Stimulated activated CD4-positive, alpha-beta T cell treated with anti-CD3 and anti-CD28 coated beads, Interleukin-12 subunit alpha, Interleukin-12 subunit beta, amount 100 ng/mL, for 48 hours (primary cell): ENCODE data around the gene PFKP.

Experiments
- DNase-seq, 3 donors: peaks; one replicate each; pipeline ENCODE4 v3.0.0-alpha.2; 2020; ENCODE audit warnings: low read depth in 2 of 3, low spot score in 1 of 3

Gene PFKP

DNA sequence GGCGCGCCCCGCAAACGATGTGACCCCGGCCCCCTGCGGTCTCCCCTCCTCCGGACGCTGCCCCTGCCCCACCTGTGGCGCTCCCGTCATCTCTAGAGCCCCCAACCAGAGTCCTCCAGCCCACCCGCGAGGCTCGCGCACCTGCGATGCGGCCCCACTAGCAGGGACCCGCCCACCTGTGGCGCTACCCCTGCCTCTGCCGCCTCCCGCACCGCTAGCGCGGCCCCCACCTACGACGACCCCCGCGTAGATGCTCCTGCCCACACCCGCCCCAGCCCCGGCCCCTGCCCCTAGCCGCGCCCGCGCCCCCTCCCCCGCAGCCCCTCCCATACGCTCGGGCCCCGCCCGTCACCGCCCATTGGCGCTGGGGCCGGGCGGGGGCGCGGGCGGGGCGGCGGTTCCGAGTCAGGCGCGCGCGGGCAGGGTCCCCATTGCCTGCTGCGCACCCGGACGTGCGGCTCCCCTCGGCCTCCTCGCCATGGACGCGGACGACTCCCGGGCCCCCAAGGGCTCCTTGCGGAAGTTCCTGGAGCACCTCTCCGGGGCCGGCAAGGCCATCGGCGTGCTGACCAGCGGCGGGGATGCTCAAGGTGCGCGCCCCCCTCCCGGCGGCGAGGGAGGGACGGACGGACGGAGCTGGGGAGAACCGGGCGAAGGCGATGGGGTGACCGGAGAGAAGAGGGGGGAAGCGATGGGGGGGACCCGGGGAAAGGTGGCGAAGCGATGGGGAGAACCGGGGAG lies at the start of gene PFKP:
Gene PFKP, plus strand, starts transcription at position 431 of the 741 bp plus-strand sequence. Its CDS starts 48 bp downstream, at position 479.
- peak; percentile 23 to 61 (median 50) for DNase-seq

DNA sequence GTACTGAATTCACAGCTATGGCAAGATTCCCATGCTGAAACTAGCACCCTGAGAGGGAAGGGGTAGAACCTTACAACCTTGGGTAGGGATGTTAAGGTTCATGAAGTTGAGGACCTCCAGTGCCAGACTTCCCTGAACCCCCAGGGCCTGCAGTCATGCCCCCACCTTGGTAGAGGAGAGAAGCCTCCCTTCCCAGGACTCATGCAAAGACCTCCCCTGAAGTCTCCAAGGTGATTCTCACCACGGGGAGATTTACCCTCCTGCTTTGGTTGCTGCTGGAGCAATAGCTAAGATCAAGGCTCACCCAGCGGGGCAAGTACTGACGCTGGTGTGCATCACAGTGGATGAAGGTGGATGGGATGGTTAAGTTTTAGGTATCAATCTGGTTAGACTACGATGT lies 49.1 kb upstream of the PFKP start:
- DNase-seq, result no peak

DNA sequence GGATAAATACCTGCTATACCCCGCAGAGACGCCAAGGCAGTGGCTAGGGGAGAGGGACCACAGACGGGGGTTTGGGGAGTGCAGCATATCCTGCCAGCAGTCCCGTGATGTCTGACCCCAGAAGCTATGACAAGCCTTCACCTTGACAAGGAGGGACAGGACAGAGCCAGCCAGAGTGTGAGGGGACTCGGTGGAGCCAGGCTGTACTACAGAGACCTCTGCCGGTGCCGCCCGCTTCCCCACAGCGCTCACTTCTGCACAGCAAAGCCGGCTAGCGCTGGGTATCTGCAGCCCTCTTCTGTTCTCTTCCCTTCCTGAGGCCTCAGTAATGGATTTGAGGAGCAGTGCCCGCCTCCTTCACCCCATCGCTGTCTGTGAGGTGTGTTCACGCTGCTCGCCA lies 47.0 kb upstream of the PFKP start:
- DNase-seq, result no peak

DNA sequence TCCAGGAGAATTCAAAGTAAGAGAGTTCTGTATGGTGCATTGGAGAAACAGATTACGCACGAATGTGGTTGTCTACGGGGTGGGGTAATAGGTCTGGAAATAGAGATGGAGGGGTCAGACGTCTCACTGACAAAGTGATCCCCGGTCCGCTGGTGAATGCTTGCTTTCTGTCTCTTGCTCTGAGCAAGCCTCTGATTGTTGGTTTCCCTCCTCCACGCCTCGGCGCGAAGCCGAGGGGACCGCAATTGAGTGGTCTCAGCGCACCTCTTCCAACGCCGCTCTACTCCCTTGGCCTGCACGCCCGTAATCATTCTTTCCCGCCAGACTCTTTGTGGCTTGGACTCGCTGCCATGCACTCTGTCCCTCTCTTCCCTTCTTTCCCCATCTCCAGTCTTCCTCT lies 46.5 kb upstream of the PFKP start:
- DNase-seq, result no peak

DNA sequence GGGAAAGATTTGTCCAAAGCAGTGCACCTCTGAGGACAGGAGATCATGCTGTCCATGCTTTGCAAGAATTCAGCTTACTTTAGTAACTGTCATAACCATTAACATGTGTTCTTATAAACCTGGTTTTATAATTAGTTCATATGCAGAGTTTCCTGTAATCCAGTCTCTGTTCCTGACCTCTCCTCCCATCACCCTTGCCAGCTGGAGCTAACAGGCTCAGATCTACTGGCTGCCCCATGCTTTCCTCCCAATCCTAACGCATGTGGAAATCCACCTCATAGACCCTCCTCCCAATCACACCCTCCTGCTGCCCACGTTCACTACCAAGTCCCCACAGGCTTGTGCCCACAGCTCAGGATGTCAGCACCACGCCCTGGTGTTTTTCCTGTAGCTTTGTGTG lies 45.3 kb upstream of the PFKP start:
- no peak for DNase-seq

DNA sequence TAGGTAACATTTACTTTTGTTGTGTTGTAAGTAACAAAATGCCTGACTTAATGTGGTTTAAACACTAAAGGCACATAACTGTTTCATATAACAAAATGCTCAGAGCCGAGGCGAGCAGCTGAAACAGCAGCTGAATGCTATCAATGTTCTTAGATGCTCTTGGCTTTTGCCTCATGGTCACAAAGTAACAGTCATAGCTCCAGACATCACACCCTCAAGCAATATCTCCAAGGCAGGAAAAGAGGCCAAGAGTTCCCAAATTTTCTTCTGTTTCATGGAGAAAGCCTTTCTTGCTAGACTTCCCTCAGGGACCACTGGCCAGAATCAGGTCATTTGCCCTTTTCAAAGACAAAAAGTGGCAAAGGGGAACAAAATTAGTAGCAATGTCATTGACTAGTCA lies 43.5 kb upstream of the PFKP start:
- DNase-seq, result no peak

DNA sequence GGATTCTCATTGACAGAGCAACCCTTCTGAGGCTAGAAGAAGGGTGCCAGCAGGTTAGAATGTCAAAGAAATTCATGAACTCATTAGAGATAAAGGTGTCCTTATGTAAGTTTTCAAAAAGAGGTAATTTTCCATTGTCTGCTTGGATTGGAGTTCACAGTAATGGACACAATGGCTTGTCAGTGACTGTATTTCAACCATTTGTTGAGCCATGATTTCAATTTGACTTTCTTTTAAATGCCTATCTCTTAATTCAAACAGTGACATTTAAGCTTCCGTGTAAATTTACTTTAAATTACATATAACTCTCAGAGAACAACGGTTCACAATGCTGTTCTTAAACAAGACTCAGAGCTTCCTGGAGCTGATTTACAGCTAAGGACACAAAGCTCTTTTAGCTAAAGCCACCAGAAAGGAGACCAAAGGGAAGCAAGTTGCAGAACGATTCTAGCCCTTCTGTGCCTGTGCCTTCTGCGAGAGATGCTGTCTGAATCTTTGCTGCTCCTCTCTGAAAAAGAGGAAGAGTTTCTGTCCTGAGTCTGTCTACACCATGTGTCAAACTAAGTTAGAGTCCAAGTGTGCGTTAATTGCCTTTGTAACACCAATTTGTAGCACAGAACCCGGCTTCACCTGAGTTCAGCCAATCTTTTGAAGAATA lies 42.2 kb upstream of the PFKP start:
- no peak for DNase-seq

DNA sequence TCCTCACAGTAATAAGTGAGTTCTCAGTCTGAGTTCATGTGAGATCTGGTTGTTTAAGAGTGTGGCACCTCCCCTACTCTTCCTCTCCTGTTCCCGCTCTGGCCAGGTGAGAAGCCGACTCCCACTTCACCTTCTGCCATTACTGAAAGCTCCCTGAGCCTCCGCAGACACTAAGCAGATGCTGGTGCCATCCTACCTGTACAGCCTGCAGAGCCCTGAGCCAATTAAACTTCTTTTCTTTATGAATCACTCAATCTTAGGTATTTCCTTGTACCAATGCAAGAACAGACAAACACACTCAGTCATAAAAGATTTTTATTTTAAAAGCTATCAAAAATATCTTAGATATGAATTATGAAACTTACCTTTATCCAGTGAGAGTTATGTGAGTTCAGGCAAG lies 39.5 kb upstream of the PFKP start:
- DNase-seq, result no peak

DNA sequence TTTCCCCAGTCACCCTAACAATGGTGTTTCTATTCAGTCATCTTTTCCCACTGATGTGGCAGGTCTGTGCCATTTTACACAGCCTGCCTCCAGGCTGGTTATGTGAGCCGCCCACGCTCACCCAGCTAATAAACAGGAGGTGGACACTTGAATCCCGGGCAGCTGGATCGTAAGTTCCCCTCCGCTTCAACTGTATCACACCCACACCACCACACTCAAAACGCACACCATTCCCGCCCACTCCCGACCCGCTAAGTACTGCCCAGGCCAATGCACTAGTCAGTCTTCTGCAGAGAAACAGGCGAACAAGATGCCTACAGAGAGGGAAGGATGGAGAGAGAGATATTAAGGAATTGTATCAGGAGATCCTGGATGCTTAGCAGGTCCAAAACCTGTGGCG lies 38.9 kb upstream of the PFKP start:
- DNase-seq, result no peak

DNA sequence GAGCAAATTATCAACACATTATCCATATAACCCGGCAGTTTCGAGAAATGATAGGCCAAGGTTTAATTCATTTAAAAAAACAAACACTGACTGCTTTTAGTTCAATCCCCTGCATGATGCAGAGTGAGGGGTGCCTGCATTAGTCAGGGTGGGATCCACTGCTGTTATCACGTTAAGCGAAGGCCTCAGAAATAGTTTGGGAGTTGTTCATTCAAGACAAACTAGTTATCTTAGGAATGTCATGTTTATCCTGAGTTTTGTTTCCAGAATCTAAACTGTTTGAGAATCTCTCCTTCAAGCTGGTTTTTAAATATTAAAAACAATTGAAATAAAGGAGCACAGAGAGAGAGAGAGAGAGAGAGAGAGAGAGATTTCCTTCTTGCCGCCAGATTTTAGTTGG lies 36.6 kb upstream of the PFKP start:
- no peak for DNase-seq

DNA sequence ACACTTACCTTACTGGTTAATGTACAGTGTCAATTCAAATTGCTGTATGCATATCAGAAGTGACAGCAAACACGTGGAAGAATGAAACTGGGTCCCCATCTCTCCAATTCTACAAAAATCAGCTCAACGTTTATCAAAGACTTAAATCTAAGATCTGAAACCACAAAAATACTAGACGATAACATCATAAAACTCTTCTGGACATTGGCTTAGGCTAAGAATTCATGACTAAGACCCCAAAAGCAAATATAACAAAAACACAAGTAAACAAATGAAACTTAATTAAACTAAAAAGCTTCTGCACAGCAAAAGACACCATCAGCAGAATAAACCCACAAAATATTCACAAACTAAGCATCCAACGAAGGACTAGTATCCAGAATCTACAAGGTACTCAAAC lies 35.9 kb upstream of the PFKP start:
- DNase-seq, result no peak

DNA sequence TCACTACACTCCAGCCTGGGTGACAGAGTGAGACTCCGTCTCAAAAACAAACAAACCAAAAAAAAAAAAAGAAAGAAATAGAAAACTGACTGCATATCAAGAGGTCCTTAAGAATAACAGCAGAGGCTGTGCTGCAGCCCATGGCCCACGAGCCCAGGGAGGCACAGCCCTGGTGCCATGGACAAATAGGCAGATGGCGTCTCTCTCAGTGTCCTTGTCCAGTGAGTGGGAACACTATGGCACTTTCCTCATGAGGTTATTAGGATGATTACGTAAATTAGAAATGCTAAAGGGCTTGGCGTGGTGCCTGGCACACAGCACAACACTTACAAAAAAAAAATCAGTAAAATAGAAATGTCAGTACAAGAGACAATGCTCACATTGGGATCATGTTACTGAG lies 33.4 kb upstream of the PFKP start:
- DNase-seq, result no peak

DNA sequence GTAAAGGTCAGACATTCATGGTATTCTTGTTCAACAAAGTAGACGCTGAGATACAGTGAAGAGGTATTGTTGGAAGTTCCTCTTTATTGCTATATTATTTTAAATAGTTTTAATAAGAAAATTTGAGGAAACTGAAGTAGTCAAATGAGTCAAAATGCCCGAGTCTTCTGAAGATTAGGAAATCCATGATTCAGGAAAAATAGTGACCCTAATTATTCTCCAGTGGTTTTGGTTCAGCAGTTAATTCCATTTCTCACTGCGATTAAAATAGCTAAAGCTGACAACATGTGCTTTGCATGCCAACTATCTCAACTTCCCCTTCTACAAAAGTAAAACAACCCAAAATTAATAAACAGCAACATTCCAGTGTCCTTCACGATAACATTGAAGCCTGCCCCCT lies 32.7 kb upstream of the PFKP start:
- DNase-seq, result no peak

DNA sequence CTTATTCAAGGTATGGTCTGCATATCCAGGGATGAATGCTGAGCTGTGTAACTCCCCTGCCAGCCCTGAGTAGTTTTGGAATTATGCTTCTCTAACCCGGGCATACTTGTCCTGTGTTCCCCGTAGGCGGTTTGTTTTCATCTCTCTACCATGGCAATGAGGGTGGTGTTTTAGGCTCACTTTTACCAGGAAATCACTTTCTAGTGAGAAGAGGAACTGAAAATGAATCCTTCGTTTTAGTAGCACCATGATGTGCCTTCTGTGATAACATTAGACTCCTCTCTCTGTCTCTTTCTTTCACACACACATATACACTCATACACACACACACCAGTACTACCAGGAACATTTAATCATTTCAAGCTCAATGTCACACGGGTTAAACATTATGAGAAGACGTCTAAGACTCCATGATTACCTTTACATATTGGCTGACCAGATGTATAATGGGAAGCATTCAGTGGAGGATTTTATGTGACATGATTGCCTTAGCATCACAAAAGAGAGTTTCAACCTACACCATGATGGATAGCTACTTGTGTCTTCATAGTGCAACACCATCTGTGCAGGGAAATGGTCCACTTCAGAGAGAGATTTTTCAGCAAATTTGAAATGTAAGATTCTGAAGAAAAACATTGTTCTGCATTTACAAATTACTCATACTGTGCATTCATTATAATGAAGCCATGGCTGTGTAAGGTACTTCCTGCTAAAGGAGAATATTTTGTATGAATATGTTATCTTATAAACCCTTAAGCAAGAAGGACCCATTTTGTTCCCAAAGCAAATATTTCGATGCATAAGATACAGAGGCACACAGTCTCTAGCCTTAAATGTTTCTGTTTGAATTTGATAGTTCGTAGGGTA lies 31.0 kb upstream of the PFKP start:
- no peak for DNase-seq

DNA sequence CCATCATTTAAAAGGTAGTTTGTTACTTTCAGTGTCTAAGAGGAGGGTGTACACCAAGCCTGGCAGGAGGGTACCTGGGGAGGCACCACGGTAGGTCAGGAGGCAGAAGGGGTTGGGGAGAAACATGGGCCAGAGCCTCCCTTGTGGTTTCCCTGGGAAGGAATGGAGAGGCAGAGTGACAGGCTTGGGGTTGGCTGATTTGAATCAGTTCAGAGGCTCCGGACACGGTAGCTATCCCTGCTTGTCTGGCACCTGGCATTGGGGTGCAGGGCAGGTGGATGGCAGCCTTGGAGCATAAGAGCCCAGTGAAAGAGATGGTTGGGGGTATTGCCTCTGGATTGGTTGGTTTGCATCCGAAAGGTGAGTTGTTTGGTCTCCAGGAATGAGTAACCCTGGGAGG lies 30.2 kb upstream of the PFKP start:
- DNase-seq, result no peak

DNA sequence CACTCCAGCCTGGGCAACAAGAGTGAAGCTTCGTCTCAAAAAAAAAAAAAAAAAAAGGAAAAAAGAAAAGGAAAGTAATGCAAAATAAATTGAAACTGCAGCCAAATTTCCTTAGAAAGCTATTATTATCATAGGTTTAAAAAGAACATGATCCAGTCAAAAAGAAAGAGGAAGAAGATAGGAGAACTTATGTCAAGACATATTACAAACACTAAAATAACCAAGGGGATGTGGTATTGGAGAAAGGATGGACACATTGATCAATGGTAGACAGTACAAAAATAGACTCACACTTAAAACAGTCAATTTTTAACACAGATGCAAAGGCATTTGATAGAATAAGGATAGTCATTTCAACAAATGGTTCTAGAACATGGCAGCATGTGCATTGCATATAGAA lies 27.3 kb upstream of the PFKP start:
- DNase-seq, result no peak

DNA sequence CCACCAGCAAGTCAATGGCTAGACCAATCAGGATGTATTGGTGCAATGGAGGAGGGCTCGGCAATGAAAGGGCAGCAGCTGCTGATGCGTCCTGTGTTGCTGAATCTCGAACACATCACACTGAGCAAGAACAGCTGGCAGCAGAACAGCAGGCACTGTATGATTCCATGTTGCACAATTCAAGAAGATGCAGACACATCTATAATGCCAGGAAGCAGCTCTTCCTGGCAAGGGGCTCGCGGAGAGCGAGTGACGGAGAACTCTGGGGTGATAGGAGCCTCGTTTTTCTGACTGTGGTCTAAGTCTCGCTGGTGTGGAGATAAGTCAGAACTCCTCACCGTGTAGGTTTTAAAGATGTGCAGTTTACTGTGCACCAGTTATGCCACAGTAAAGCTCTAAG lies 24.8 kb upstream of the PFKP start:
- no peak for DNase-seq

DNA sequence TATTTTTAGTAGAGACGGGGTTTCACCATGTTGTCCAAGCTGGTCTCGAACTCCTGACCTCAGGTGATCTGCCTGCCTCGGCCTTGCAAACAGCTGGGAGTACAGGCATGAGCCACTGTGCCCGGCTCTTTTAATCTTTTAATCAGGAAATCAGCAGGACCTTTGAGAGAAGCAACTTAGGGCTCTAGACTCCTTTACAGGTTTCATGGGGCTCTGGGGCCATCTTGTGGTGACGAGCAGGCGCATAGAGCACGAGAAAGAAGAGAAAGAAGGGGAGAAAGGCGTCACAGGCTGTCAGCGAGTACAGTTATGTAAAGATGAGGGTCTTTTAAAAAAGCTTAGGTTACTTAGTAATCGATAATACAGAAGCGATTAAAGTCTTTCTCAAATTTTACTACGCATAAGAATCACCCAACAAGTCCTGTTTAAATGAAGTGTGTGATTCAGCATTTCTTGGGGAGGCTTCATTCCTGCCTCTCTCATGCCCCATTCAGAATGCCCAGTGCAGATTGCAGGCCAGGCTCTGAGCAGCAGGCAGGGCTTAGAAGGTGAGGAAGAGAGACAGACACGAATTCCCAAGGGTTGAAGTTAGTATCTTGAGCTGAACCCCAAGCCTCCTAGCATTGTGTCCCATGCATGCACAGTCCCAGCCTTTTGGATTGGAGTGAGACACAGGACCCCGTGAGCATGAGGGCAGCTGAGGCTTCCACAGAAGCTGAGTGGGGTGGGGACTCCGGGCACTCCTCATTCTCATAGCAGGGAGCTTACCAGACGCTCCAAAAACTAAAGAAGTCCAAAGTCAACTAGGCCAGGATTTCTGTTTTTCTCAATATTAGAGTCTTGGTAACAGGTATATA lies 23.6 kb upstream of the PFKP start:
- peak; percentile 32 for DNase-seq

DNA sequence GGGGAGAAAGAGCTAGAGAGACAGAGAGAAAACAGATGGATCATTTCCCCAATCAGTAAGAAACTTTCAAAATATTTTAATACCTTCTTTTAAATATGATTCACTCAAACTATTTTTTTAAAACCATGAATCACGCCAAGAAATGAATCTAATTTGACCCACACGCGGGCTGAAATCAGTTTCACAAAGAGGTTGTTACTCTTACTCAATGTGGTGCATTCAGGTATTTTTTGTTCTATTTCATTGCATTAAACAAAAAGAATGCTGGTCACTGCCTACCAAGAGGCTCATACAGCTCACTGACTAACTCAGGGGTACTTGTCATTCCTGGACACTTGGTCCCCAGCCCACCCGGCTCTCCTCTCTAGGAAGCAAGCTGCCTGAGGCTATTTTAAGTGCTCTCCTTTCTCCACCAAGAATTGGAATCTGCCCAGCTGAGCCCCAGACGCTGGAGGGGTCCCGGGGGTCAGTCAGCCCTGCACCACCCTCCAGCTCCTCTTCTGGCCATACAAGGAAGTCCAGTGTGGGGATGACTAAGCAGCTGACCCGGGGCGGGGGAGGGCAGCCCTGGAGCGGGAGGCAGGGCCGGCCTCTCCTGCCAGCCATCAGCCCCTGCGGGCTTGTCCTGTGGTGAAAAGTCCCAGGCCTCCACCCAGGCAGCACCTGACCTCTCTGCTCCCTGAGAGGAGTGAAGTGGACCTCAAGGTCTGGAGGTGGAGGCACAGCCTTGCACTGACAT lies 21.7 kb upstream of the PFKP start:
- DNase-seq, result no peak

DNA sequence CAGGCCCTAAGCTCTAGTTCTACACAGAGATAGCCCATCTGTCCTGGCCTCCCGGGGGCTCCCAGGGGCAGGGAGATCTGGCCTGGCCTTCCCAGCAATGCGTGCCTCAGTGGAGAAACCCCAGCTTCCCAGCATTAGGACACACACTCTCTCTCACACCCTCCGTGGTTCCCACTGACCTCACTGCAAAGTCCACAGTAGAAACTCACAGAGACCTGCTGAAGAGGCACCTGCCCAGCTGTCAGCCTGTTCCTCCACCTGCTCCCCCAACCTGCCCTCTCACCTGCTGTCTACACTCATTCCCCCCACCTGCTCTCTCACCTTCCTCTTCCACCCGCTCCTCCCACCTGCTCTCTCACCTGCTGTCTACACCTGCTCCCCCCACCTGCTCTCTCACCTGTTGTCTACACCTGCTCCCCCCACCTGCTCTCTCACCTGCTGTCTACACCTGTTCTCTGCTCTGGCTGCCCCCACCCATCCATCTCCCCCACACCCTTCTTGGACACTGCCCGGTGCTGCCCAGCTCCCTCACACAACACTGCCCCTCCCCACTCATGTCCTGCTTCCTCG lies 21.1 kb upstream of the PFKP start:
- DNase-seq, result no peak
